GM10847 (cell line): ENCODE data around the gene LTBP1.

ENCODE experiments used
- POLR2A ChIP-seq: IDR thresholded peaks from 2 replicates; pipeline ENCODE4 v1.6.1; 2011; ENCODE audit not compliant: insufficient read length; ENCODE audit errors: extremely low read depth

Gene LTBP1

GRCh38 chr2:33273479-33273878 lies 326.7 kb downstream of the LTBP1 start:
- no peak for TF ChIP-seq POLR2A

- no peak for TF ChIP-seq POLR2A
Measured at GRCh38 chr2:33274524-33274923, 327.8 kb downstream of the LTBP1 start.

- TF ChIP-seq POLR2A, result no peak
Measured at GRCh38 chr2:33275689-33276444, 329.1 kb downstream of the LTBP1 start.

- TF ChIP-seq POLR2A, result no peak
Measured at GRCh38 chr2:33277002-33277426, 330.3 kb downstream of the LTBP1 start.

- TF ChIP-seq POLR2A, result no peak
Measured at GRCh38 chr2:33278245-33278943, 331.6 kb downstream of the LTBP1 start.

- no peak for TF ChIP-seq POLR2A
Measured at GRCh38 chr2:33284287-33284686, 337.5 kb downstream of the LTBP1 start.

GRCh38 chr2:33287507-33288005 lies 340.8 kb downstream of the LTBP1 start:
- TF ChIP-seq POLR2A, result no peak

- TF ChIP-seq POLR2A, result no peak
Measured at GRCh38 chr2:33288011-33288410, 341.3 kb downstream of the LTBP1 start.

GRCh38 chr2:33289961-33290360 lies 343.2 kb downstream of the LTBP1 start:
- TF ChIP-seq POLR2A, result no peak

GRCh38 chr2:33291278-33292013 lies 344.7 kb downstream of the LTBP1 start:
- TF ChIP-seq POLR2A, result no peak

GRCh38 chr2:33292063-33292462 lies 345.3 kb downstream of the LTBP1 start:
- no peak for TF ChIP-seq POLR2A

- TF ChIP-seq POLR2A, result no peak
Measured at GRCh38 chr2:33292981-33293595, 346.3 kb downstream of the LTBP1 start.

- no peak for TF ChIP-seq POLR2A
Measured at GRCh38 chr2:33298233-33298632, 351.5 kb downstream of the LTBP1 start.

- TF ChIP-seq POLR2A, result no peak
Measured at GRCh38 chr2:33301355-33301754, 354.6 kb downstream of the LTBP1 start.

- TF ChIP-seq POLR2A, result no peak
Measured at GRCh38 chr2:33302348-33302747, 355.6 kb downstream of the LTBP1 start.
